WTC11 (cell line): Measurements from ENCODE around the gene NRAP. TPM values are rescaled to one million over a fixed set of nuclear protein-coding genes. Genes with fewer than 3 reads are reported as not detected.

ENCODE experiments used
- ATAC-seq: fragments of 200-7000 bp; cut with Tn5 transposase; 2 replicates; pipeline ENCODE4 v1.10.0; 2021; ENCODE audit warnings: mild to moderate bottlenecking, moderate library complexity
- CTCF ChIA-PET: fragments of 300-600 bp; sonication (Branson Sonifier 250); formaldehyde crosslinking; loops from one replicate; lab custom pipeline; 2021; ENCODE audit warnings: antibody characterized with exemption; lab: Charles Lee
- POLR2A ChIA-PET: fragments of 350-600 bp; sonication (Branson Sonifier 250); formaldehyde crosslinking; loops from one replicate; lab custom pipeline; 2021; ENCODE audit warnings: antibody characterized with exemption; lab: Charles Lee
- DNase-seq: peaks from one replicate; pipeline ENCODE4 v3.0.0; 2021; ENCODE audit warnings: low spot score
- H3K27ac Mint-ChIP-seq: 2 replicates; pipeline ENCODE4 v1.8.0; 2021; ENCODE audit warnings: mixed read lengths
- H3K27me3 Mint-ChIP-seq: 2 replicates; pipeline ENCODE4 v1.8.0; 2021; ENCODE audit warnings: low read depth, mild to moderate bottlenecking, moderate library complexity, mixed read lengths
- H3K36me3 Mint-ChIP-seq: 2 replicates; pipeline ENCODE4 v1.8.0; 2021; ENCODE audit warnings: mixed read lengths
- H3K4me1 Mint-ChIP-seq: 2 replicates; pipeline ENCODE4 v1.8.0; 2022; ENCODE audit warnings: mixed read lengths
- H3K4me3 Mint-ChIP-seq: 2 replicates; pipeline ENCODE4 v1.8.0; 2021; ENCODE audit warnings: mild to moderate bottlenecking, moderate library complexity, mixed read lengths
- H3K9me3 Mint-ChIP-seq: 2 replicates; pipeline ENCODE4 v1.8.0; 2021; ENCODE audit warnings: mixed read lengths
- ATF2 ChIP-seq: sonication (generic); formaldehyde crosslinking; IDR thresholded peaks from 2 replicates; pipeline ENCODE4 v1.8.1; 2022; ENCODE audit warnings: low read depth, missing genetic modification reagents, borderline replicate concordance
- ATF3 ChIP-seq: sonication (generic); formaldehyde crosslinking; conservative IDR thresholded peaks from 2 replicates; pipeline ENCODE4 v1.8.1; 2022; ENCODE audit warnings: mild to moderate bottlenecking, missing genetic modification reagents
- CREB1 ChIP-seq: sonication (generic); formaldehyde crosslinking; IDR thresholded peaks from 2 replicates; pipeline ENCODE4 v1.8.0; 2023; ENCODE audit warnings: mild to moderate bottlenecking, missing genetic modification reagents
- E2F4 ChIP-seq: sonication (generic); formaldehyde crosslinking; IDR thresholded peaks from 2 replicates; pipeline ENCODE4 v1.8.1; 2022; ENCODE audit warnings: low read depth, mild to moderate bottlenecking, moderate library complexity, missing genetic modification reagents, borderline replicate concordance
- EMX1 ChIP-seq: fragments of 250-450 bp; sonication (Bioruptor Pico); IDR thresholded peaks from 2 replicates; pipeline ENCODE4 v1.8.0; 2021; ENCODE audit warnings: mild to moderate bottlenecking
- ERG ChIP-seq: fragments of 250-450 bp; sonication (Bioruptor Pico); IDR thresholded peaks from 2 replicates; pipeline ENCODE4 v1.8.0; 2021; ENCODE audit warnings: mild to moderate bottlenecking
- ETV6 ChIP-seq: sonication (generic); formaldehyde crosslinking; IDR thresholded peaks from 2 replicates; pipeline ENCODE4 v1.8.1; 2022; ENCODE audit warnings: mild to moderate bottlenecking, missing genetic modification reagents
- FOXJ3 ChIP-seq: sonication (generic); formaldehyde crosslinking; IDR thresholded peaks from 2 replicates; pipeline ENCODE4 v1.9.0; 2021; ENCODE audit warnings: missing genetic modification reagents, mild to moderate bottlenecking, borderline replicate concordance
- FOXP1 ChIP-seq: sonication (generic); formaldehyde crosslinking; IDR thresholded peaks from 2 replicates; pipeline ENCODE4 v1.8.0; 2022; ENCODE audit warnings: missing genetic modification reagents, mild to moderate bottlenecking, moderate library complexity, borderline replicate concordance
- MAX ChIP-seq: sonication (generic); formaldehyde crosslinking; IDR thresholded peaks from 2 replicates; pipeline ENCODE4 v1.8.0; 2022; ENCODE audit warnings: mild to moderate bottlenecking, missing genetic modification reagents
- MXD4 ChIP-seq: fragments of 250-450 bp; sonication (Bioruptor Pico); IDR thresholded peaks from 2 replicates; pipeline ENCODE4 v1.8.0; 2021; ENCODE audit warnings: mild to moderate bottlenecking, moderate library complexity, borderline replicate concordance
- OVOL2 ChIP-seq: fragments of 250-450 bp; sonication (Bioruptor Pico); IDR thresholded peaks from 2 replicates; pipeline ENCODE4 v1.9.0; 2021; ENCODE audit warnings: mild to moderate bottlenecking, borderline replicate concordance
- PRDM15 ChIP-seq: sonication (generic); formaldehyde crosslinking; IDR thresholded peaks from 2 replicates; pipeline ENCODE4 v1.8.0; 2022; ENCODE audit warnings: missing genetic modification reagents
- ZNF281 ChIP-seq: sonication (generic); formaldehyde crosslinking; IDR thresholded peaks from 2 replicates; pipeline ENCODE4 v1.8.0; 2023; ENCODE audit warnings: mild to moderate bottlenecking, missing genetic modification reagents
- ZNF425 ChIP-seq: fragments of 250-450 bp; sonication (Bioruptor Pico); conservative IDR thresholded peaks from 2 replicates; pipeline ENCODE4 v1.9.0; 2021; ENCODE audit warnings: mild to moderate bottlenecking
- total RNA-seq: library from RNA; stranded (reverse); gene quantifications from 3 replicates; pipeline ENCODE4 v1.2.3, GENCODE V29; 2021

Gene NRAP
- total RNA-seq, 1 experiment from 2014 or later: not detected

- TF ChIP-seq ZNF425 (CRISPR knock-in tag) (no peak), ETV6 (CRISPR knock-in tag) (no peak), CREB1 (CRISPR knock-in tag) (no peak), ATF2 (CRISPR knock-in tag) (no peak)
Observed at GRCh38 chr10:113661332-113661731, 2.5 kb downstream of the NRAP start (continued).

- Mint-ChIP-seq H3K9me3 (no peaks in the 10 kb centered on the region), H3K4me3 (no peak overlapping the region)
- CTCF ChIA-PET: no interaction called here
Observed at GRCh38 chr10:113657544-113657943, 6.3 kb downstream of the NRAP start.

GRCh38 chr10:113656896-113657295 is 6.9 kb downstream of the NRAP start:
- no peaks in the 10 kb centered on the region for H3K36me3 Mint-ChIP-seq
- ATAC-seq (no peak), DNase-seq (no peak)
- no peak overlapping the region for H3K27ac Mint-ChIP-seq
- ChIA-PET POLR2A (no interaction called here), CTCF (no interaction called here)
- H3K4me3 Mint-ChIP-seq: no peak overlapping the region
- no peaks in the 10 kb centered on the region for H3K4me1 Mint-ChIP-seq
- no peaks in the 10 kb centered on the region for H3K27me3 Mint-ChIP-seq
- no peaks in the 10 kb centered on the region for H3K9me3 Mint-ChIP-seq
- TF ChIP-seq MAX (no peak), ATF3 (CRISPR knock-in tag) (no peak), PRDM15 (CRISPR knock-in tag) (no peak), ZNF281 (CRISPR knock-in tag) (no peak), ERG (no peak), MXD4 (CRISPR knock-in tag) (no peak), EMX1 (CRISPR knock-in tag) (no peak), FOXJ3 (CRISPR knock-in tag) (no peak), E2F4 (CRISPR knock-in tag) (no peak), OVOL2 (no peak)

More at GRCh38 chr10:113657544-113657943, 6.3 kb downstream of the NRAP start:
- ATAC-seq (no peak), DNase-seq (no peak)
- Mint-ChIP-seq H3K27ac (no peak overlapping the region), H3K36me3 (no peaks in the 10 kb centered on the region), H3K4me1 (no peaks in the 10 kb centered on the region), H3K27me3 (no peaks in the 10 kb centered on the region)
- POLR2A ChIA-PET: no interaction called here
- TF ChIP-seq ATF2 (CRISPR knock-in tag) (no peak), FOXP1 (no peak)
